ENCODE data around the gene PLCD3.

PLCD3 gene

DNA sequence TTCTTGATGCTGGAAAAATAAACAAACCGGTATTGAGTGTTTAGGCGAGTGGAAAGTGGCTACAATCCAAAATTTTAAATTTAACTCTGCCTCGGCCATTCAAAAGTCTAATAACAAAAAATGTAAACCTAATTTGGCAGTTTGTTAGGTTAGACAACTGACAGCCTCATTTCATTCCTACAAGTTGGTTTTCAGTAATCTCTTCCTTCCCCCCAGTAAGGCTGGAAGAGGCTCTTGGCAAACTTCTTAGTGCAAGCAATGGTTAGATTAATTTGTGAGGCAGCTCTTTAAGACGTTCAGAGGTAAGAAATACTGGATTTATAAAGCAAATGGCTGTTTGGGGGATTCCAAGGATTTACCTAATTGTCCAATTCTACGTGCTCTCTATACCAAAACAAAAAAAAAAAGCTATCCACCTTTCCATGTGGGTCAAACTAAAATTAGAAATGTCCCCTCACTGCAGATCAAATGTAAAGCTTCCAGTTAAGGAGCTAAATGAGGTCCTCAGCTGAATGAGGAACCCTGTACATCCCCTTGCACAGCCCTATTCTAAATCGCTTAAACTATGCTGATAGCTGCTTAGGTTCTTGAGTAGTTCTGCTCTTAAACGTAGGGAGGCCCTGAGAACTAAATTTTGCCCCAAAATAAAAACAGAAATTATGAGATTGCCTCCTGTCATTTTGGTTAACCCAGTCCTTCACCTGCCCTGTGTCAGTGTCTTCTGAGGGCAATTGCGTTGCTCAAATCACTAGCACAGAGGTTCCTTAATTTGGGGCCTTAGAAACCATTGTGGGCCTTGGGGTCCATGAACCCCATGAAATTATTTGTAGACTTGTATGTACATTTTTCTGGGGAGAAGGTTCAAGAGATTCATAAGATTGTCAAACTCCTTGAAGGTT is 18.8 kb upstream of the PLCD3 start:
- DNase-seq (ENCODE audit: low read depth in 2 of 2, low spot score in 1 of 2), result no peak

DNA sequence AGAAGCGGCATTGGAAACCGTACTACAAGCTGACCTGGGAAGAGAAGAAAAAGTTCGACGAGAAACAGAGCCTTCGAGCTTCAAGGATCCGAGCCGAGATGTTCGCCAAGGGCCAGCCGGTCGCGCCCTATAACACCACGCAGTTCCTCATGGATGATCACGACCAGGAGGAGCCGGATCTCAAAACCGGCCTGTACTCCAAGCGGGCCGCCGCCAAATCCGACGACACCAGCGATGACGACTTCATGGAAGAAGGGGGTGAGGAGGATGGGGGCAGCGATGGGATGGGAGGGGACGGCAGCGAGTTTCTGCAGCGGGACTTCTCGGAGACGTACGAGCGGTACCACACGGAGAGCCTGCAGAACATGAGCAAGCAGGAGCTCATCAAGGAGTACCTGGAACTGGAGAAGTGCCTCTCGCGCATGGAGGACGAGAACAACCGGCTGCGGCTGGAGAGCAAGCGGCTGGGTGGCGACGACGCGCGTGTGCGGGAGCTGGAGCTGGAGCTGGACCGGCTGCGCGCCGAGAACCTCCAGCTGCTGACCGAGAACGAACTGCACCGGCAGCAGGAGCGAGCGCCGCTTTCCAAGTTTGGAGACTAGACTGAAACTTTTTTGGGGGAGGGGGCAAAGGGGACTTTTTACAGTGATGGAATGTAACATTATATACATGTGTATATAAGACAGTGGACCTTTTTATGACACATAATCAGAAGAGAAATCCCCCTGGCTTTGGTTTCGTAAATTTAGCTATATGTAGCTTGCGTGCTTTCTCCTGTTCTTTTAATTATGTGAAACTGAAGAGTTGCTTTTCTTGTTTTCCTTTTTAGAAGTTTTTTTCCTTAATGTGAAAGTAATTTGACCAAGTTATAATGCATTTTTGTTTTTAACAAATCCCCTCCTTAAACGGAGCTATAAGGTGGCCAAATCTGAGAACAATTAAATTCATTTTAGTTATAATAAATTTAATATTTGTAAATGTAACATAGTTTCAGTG is 17.7 kb upstream of the PLCD3 start:
- no peak for DNase-seq (ENCODE audit: low read depth in 2 of 2, low spot score in 1 of 2)

GRCh38 chr17:45149037-45149668 is 16.8 kb upstream of the PLCD3 start:
- peak in 1 of 2 donors; percentile 61 for DNase-seq (ENCODE audit: low read depth in 2 of 2, low spot score in 1 of 2)

DNA sequence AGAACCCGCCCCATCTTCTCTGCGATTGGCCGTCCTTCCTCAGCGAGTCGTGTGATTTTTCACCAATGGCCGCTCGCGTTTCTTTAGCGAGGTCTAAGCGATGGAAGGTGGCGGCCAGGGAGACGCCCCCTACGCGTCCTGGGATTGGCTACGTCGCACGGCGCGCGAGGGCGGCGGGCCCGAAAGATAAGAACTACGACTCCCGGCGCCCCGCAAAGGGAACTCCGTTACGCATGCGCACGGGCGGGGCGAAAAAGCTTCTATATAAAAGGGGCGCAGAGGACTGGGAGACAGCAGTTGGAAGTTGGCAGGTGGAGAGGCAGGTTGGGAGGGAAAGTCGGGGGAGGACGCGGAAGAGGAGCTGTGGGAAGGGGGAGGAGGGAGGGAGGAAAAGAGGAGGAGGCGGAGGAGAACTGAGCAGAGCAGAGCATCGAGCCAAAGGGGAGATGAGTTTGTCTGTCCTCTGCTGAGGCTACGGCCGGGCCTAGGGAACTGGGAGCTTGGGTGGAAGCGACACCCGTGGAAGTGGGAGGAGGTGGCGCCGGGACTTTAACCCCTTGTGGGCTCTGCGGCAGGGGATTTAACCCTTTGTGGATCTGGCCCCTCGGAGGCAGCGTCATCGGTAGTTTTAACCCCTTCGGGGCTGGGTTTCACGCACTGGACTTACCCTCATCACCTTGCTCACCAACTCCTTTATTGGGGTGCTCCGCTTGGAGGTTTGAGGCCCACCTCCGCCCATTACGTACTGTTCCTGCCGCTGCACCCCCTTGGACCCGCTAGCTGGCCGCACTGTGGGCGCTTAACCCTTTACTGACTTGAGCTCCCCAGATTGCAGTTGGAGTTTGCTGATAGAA is 16.1 kb upstream of the PLCD3 start, which contains the start of gene HEXIM1:
HEXIM1 (plus strand) TSS at position 293 of the 854 bp plus-strand sequence. CDS start 716 bp downstream, outside the sequence.
- peak; percentile 96 to 99 for DNase-seq (ENCODE audit: low read depth in 2 of 2, low spot score in 1 of 2)

DNA sequence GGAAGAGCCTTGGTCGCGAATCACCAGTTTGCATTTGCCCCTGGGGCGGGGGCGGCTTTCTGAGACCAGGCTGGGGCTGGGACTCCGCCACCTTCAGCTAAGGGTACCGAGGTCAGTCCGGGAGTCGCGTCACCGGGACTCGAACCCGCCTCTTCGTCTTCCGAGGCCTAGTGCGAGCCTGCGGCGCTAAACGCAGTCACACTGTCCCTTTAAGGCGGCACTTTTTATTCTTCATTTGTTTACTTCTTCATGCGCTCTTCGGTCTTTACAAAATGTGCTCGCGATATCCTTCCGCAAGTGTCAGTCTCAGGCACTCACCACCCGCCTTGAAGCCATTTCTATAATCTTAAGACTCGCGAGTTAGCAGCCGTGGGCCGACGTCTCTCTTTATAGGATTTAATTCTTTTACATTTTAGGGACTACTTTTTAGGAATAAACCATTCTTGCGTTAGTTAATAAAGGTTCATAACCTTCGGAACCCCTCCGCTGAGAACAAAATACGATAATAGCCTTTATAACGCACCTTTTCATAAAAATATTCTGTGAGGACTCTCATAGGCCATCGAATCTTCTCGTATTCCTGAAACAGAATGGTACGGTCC is 15.4 kb upstream of the PLCD3 start:
- DNase-seq (ENCODE audit: low read depth in 2 of 2, low spot score in 1 of 2), result peak in 1 of 2 donors; percentile 45

- DNase-seq (ENCODE audit: low read depth in 2 of 2, low spot score in 1 of 2), result no peak
These were observed 14.7 kb upstream of the PLCD3 start for GRCh38 chr17:45146890-45147580.

DNA sequence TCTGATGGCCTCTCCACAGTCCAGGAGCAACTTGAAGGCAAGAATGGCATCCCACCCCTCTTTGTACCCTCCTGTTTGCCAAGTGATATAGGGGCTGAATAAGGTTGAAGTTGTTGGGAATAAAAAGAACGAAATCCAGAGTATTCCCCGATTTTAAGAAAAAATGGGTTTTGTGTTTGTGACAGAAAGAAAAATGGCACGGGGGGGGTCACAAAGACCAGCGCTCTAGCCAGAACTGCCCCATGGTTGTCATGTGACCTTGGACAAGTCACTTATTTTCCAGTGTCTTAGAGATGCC is 14.2 kb upstream of the PLCD3 start:
- DNase-seq (ENCODE audit: low read depth in 2 of 2, low spot score in 1 of 2), result no peak

DNA sequence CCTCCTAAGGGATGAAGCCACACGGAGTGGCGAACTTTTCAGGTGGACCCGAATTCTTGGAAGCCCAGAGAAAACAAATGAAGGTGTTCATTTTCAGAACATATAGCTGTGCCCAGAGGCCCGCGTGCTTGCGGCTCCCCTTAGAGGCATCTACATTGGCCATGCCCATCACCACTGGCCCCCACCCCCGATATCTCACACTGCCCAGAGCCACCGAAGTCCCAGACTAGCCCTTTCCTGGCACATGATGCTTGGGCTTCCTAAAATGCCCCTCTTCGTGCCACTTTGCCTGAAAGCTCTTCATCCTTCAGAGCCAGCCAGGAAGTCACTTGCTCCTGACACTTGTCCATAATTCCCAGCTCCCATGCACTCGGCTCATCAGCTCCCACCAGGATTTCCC is 13.9 kb upstream of the PLCD3 start:
- DNase-seq (ENCODE audit: low read depth in 2 of 2, low spot score in 1 of 2), result no peak

DNA sequence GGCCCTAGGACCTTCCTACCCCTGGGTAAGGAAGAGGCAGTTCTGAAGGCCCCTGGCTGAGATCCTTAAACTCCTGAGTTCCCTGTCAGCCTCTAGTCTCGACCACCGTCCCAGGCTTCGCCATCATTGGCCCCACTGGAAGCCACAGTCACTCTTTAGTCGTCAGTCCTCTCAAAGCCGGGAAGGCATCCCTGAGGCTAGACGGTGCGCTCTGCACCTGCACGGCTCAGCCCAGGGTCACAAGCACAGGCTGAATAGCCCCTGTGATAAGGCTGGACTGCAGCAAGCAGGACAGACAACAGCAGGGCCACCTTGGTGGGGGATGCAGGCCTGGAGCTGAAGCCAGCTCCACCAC is 12.7 kb upstream of the PLCD3 start:
- DNase-seq (ENCODE audit: low read depth in 2 of 2, low spot score in 1 of 2), result no peak

GRCh38 chr17:45144199-45145034 is 12.1 kb upstream of the PLCD3 start:
- no peak for DNase-seq (ENCODE audit: low read depth in 2 of 2, low spot score in 1 of 2)

DNA sequence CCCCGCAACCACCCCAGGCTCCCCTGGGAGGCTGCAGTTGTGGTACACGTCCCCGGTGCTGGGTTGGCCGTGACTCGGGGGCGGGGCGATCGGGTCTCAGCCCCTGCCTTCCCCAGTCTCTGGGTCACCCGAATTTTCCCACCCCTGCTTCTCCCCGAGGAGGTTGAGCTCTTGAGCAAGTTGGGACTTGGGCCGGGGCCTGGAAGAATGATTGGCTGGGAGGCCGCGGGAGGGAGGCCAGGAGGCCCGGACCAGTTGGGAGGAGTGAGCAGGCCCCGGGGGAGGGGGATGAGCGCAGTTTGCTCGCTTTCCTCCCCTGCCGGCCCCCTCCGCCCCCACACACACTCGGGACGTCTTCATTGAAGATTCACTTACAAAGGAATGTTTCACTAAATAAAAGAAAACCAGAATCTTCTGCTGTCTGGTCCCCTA is 11.5 kb upstream of the PLCD3 start:
- no peak for DNase-seq (ENCODE audit: low read depth in 2 of 2, low spot score in 1 of 2)

GRCh38 chr17:45143094-45143670 is 10.9 kb upstream of the PLCD3 start:
- no peak for DNase-seq (ENCODE audit: low read depth in 2 of 2, low spot score in 1 of 2)

- no peak for DNase-seq (ENCODE audit: low read depth in 2 of 2, low spot score in 1 of 2)
These were observed 7.2 kb upstream of the PLCD3 start for GRCh38 chr17:45139533-45139920.

GRCh38 chr17:45138911-45139532 is 6.7 kb upstream of the PLCD3 start:
- no peak for DNase-seq (ENCODE audit: low read depth in 2 of 2, low spot score in 1 of 2)

DNA sequence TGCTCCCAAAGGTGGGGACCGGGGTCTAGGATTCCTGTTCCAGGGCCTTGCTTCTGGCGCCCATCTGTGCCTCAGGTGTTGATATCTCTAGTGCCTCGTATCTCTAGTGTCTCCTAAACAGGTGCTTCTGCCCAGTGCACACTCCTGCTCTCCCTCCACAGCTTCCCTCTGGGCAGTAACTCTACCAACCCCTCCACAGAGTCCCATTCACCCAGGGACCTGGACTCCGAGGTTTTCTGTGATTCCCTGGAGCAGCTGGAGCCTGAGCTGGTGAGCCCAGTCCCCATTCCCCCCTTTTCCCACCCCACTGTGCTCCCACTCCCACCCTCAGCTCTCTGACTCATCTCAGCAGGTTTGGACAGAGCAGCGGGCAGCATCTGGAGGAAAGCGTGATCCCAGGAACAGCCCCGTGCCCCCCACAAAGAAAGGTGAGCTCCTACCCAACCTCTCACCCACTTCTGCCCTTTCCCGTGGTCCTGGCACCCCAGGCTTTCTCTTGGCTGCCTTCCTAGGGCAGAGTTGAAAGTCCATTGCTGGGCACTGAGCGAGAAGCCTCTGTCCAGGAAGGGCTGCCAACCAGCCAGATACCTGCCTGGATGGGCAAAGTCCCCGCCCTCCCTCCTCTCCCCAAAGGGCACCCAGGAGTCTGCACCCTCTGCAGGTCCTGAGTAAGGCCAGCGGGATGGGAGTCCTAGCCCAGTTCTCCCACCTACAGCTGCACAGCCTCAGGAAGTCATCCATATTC is 5.4 kb upstream of the PLCD3 start:
- DNase-seq (ENCODE audit: low read depth in 2 of 2, low spot score in 1 of 2), result no peak

DNA sequence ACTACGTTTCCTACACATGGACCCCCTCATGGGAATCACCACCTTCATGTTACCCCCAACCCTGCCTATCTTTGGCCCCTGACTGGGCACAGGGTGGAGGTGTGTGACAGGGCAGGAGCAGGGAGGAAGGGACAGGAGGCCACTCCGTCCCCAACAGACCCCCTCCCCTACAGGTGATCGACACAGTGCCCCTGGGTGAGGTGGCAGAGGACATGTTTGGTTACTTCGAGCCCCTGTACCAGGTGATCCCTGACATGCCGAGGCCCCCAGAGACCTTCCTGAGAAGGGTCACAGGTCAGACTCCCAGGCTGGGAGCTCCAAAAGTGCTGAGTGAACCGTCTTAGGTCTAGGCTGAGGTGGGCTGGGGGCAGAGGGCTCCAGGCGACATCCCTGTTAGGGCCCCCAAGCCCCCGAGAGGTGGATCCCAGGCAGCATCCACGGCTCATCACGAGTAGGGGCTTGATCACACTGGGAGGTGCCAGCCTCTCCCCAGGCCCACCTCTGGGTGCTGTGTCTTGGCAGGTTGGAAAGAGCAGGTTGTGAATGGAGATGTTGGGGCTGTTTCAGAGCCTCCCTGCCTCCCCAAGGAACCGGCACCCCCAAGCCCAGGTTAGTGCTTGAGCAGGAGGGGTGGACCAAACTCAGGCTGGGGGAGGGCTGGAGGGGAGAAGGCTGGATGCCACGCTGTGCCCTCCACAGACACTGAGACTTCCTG is 4.7 kb upstream of the PLCD3 start:
- DNase-seq (ENCODE audit: low read depth in 2 of 2, low spot score in 1 of 2), result no peak

All from stimulated activated CD8-positive, alpha-beta memory T cell treated with anti-CD3 and anti-CD28 coated beads, Interleukin-4, amount 100 ng/mL, for 1 hour (primary cell).